Dermis blood vessel endothelial cell (primary cell): ENCODE results near the gene HBA1. TPM values are rescaled to one million over a fixed set of nuclear protein-coding genes. Genes with fewer than 3 reads are reported as not detected.
"Not testable (repeated sequence)": the region's sequence is repeated elsewhere in the genome, so short reads cannot be mapped to it uniquely, and the experiment has no call there.

ENCODE experiments used
- DNase-seq: peaks from one replicate; pipeline ENCODE4 v3.0.0; 2010
- total RNA-seq: library from RNA; depleted of rRNA; stranded (reverse); fragments of >200 nt; gene quantifications from 2 replicates; pipeline ENCODE4 v1.2.3, GENCODE V29; 2014

Gene HBA1
- total RNA-seq, 1 donor from 2014 or later = not detected

GRCh38 chr16:160242-160641 lies 16.2 kb upstream of the HBA1 start:
- DNase-seq = not testable (repeated sequence)

DNA sequence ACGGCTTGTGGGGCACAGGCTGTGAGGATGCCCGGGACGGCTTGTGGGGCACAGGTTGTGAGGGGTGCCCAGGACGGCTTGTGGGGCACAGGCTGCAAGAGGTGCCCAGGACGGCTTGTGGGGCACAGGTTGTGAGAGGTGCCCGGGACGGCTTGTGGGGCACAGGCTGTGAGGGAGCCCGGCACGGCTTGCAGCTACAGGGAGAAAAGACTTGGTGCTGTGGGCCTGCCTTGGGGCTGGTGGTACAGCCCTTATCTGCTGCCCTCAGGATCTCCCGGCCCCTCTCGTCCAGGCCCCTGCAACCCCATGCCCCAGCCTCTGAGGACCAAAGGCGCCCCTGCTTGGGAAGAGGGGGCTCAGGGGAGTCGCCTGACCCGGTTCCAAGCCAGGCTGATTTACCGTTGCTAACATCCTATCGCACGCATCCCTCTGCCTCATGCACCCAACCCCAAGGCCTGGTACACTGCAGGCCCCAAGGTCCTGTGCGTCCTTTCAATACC lies 15.7 kb upstream of the HBA1 start:
- no peak for DNase-seq

- no peak for DNase-seq
Observed at GRCh38 chr16:162271-162991, 14.0 kb upstream of the HBA1 start.

DNA sequence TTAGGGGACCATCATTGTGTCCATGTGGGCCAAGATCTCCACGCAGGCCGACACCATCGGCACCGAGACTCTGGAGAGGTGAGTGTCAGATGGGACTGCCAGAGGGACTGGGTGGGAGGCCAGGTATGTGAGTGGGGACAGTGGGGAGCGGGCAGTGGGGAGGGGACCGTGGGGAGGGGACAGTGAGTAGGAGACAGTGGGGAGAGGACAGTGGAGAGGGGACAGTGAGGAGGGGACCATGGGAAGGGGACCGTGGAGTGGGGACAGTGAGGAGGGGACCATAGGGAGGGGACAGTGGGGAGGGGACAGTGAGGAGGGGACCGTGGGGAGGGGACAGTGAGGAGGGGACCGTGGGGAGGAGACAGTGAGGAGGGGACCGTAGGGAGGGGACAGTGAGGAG lies 13.3 kb upstream of the HBA1 start:
- not testable (repeated sequence) for DNase-seq

DNA sequence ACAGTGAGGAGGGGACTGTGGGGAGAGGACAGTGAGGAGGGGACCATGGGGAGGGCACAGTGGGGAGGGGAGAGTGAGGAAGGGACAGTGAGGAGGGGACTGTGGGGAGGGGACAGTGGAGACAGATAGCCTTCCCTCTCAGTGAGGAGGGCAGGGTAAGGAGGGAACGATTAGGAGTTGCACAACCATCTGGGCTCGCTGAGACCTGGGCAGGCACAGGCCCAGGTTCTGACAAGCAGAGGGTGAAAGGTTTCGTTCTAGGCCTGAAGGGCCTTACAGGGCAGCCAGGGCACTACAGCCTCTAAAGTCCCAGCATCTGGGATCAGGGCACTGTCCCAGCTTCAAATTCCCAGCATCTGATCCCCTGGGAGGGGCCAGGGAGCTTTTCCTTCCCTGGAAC lies 12.8 kb upstream of the HBA1 start:
- DNase-seq = not testable (repeated sequence)

DNA sequence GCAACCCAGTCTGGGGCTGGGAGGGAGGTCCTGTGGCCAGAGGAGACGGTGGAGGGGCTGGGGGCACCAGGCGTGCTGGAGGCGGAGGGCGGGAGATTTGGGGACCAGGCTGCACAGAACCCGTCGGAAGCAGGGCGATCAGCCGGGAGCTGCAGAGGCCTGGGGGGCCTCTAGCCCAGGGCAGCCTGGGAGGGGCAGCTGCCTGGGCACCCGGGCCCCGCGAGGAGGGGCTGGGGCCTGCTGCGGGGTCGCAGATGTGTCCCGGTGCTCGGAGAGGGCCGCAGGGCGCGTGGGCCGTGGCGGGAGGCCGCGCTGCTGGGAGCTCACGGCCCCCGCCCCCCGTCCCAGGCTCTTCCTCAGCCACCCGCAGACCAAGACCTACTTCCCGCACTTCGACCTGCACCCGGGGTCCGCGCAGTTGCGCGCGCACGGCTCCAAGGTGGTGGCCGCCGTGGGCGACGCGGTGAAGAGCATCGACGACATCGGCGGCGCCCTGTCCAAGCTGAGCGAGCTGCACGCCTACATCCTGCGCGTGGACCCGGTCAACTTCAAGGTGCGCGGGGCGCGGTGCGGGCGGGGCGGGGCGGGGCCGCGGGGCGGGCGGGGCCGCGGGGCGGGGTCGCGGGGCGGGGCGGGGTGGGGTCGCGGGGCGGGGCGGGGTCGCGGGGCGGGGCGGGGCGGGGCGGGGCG lies 12.2 kb upstream of the HBA1 start:
- DNase-seq = not testable (repeated sequence)

- no peak for DNase-seq
Observed at GRCh38 chr16:164827-165538, 11.5 kb upstream of the HBA1 start.

- no peak for DNase-seq
Observed at GRCh38 chr16:165539-166374, 10.7 kb upstream of the HBA1 start, which contains the start of gene HBM. Gene HBM, plus strand, starts transcription at chr16:165978. Its CDS starts 20 bp downstream, at chr16:165998.

DNA sequence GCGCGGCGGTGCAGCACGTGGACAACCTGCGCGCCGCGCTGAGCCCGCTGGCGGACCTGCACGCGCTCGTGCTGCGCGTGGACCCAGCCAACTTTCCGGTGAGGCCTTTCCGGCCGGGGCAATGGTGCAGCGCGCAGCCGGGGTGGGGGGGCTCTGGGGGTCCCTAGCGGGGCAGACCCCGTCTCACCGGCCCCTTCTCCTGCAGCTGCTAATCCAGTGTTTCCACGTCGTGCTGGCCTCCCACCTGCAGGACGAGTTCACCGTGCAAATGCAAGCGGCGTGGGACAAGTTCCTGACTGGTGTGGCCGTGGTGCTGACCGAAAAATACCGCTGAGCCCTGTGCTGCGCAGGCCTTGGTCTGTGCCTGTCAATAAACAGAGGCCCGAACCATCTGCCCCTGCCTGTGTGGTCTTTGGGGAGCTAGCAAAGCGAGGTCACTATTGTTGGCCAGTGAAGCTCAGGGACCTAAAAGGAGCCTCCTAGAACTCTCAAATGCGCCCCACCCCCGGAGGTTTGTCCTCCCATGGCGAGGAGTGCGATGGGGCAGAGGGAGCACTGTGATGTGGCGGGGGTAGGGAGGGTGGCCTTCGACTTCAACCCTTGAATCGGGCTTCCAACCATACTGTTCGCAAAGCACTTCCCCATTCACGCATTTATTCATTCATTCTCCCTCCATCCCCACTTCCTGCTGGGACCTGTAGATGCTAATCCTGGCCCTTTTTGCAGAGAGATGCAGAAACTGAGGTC lies 9.9 kb upstream of the HBA1 start:
- no peak for DNase-seq

GRCh38 chr16:167122-167690 lies 9.3 kb upstream of the HBA1 start:
- DNase-seq = no peak

- no peak for DNase-seq
Observed at GRCh38 chr16:168424-168823, 8.1 kb upstream of the HBA1 start.

GRCh38 chr16:169014-169413 lies 7.5 kb upstream of the HBA1 start:
- DNase-seq = no peak

DNA sequence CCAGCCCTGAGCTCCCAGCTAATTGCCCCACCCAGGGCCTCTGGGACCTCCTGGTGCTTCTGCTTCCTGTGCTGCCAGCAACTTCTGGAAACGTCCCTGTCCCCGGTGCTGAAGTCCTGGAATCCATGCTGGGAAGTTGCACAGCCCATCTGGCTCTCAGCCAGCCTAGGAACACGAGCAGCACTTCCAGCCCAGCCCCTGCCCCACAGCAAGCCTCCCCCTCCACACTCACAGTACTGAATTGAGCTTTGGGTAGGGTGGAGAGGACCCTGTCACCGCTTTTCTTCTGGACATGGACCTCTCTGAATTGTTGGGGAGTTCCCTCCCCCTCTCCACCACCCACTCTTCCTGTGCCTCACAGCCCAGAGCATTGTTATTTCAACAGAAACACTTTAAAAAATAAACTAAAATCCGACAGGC lies 6.4 kb upstream of the HBA1 start:
- DNase-seq = peak; percentile 29

GRCh38 chr16:170788-171187 lies 5.7 kb upstream of the HBA1 start:
- DNase-seq = no peak

- DNase-seq = not testable (repeated sequence)
Observed at GRCh38 chr16:172374-172941, 4.0 kb upstream of the HBA1 start, which contains the start of gene HBA2. Gene HBA2, plus strand, starts transcription at chr16:172876. Its CDS starts 37 bp downstream, at chr16:172913.

DNA sequence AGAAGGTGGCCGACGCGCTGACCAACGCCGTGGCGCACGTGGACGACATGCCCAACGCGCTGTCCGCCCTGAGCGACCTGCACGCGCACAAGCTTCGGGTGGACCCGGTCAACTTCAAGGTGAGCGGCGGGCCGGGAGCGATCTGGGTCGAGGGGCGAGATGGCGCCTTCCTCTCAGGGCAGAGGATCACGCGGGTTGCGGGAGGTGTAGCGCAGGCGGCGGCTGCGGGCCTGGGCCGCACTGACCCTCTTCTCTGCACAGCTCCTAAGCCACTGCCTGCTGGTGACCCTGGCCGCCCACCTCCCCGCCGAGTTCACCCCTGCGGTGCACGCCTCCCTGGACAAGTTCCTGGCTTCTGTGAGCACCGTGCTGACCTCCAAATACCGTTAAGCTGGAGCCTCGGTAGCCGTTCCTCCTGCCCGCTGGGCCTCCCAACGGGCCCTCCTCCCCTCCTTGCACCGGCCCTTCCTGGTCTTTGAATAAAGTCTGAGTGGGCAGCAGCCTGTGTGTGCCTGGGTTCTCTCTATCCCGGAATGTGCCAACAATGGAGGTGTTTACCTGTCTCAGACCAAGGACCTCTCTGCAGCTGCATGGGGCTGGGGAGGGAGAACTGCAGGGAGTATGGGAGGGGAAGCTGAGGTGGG lies 3.1 kb upstream of the HBA1 start:
- DNase-seq = not testable (repeated sequence)

- DNase-seq = peak; percentile 33
Observed at GRCh38 chr16:173928-174769, 2.3 kb upstream of the HBA1 start.

DNA sequence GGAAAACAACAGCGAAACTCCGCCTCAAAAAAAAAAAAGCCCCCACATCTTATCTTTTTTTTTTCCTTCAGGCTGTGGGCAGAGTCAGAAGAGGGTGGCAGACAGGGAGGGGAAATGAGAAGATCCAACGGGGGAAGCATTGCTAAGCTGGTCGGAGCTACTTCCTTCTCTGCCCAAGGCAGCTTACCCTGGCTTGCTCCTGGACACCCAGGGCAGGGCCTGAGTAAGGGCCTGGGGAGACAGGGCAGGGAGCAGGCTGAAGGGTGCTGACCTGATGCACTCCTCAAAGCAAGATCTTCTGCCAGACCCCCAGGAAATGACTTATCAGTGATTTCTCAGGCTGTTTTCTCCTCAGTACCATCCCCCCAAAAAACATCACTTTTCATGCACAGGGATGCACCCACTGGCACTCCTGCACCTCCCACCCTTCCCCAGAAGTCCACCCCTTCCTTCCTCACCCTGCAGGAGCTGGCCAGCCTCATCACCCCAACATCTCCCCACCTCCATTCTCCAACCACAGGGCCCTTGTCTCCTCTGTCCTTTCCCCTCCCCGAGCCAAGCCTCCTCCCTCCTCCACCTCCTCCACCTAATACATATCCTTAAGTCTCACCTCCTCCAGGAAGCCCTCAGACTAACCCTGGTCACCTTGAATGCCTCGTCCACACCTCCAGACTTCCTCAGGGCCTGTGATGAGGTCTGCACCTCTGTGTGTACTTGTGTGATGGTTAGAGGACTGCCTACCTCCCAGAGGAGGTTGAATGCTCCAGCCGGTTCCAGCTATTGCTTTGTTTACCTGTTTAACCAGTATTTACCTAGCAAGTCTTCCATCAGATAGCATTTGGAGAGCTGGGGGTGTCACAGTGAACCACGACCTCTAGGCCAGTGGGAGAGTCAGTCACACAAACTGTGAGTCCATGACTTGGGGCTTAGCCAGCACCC lies 1.2 kb upstream of the HBA1 start:
- DNase-seq = no peak
